ENCODE data around the gene RMP24.

RMP24 gene

GRCh38 chr18:35983147-35983546 is 10.7 kb downstream of the RMP24 start:
- Histone ChIP-seq H3K4me3 (ENCODE audit: low read depth in 1 of 5, low read length in 5 of 5) (no peak overlapping the region), H3K9me3 (ENCODE audit: control insufficient read depth in 5 of 5, low read length in 5 of 5) (no peaks in the 10 kb centered on the region), H3K36me3 (ENCODE audit: control insufficient read depth in 5 of 5, insufficient read depth in 5 of 5, low read length in 5 of 5) (peaks cover 19 to 38% (median 28%) of the 10 kb centered on the region in 5 donors), H3K9ac (ENCODE audit: low read length in 5 of 5) (no peak overlapping the region), H3K27me3 (ENCODE audit: control insufficient read depth in 5 of 5, insufficient read depth in 4 of 5, low read length in 5 of 5) (no peaks in the 10 kb centered on the region), H3K4me1 (ENCODE audit: control insufficient read depth in 5 of 5, insufficient read depth in 5 of 5, low read length in 5 of 5) (no peaks in the 10 kb centered on the region), H3K27ac (ENCODE audit: low read depth, low read length) (no peak overlapping the region)

GRCh38 chr18:35983818-35984217 is 11.3 kb downstream of the RMP24 start:
- no peak overlapping the region for H3K27ac ChIP-seq (ENCODE audit: low read depth, low read length)
- no peak overlapping the region for H3K9ac ChIP-seq (ENCODE audit: low read length in 5 of 5)
- no peaks in the 10 kb centered on the region for H3K4me1 ChIP-seq (ENCODE audit: control insufficient read depth in 5 of 5, insufficient read depth in 5 of 5, low read length in 5 of 5)
- H3K9me3 ChIP-seq (ENCODE audit: control insufficient read depth in 5 of 5, low read length in 5 of 5), result no peaks in the 10 kb centered on the region
- H3K36me3 ChIP-seq (ENCODE audit: control insufficient read depth in 5 of 5, insufficient read depth in 5 of 5, low read length in 5 of 5), result peaks cover 17 to 34% (median 28%) of the 10 kb centered on the region in 5 donors
- no peaks in the 10 kb centered on the region for H3K27me3 ChIP-seq (ENCODE audit: control insufficient read depth in 5 of 5, insufficient read depth in 4 of 5, low read length in 5 of 5)
- no peak overlapping the region for H3K4me3 ChIP-seq (ENCODE audit: low read depth in 1 of 5, low read length in 5 of 5)

- H3K9me3 ChIP-seq (ENCODE audit: control insufficient read depth in 5 of 5, low read length in 5 of 5), result no peaks in the 10 kb centered on the region
- no peaks in the 10 kb centered on the region for H3K4me1 ChIP-seq (ENCODE audit: control insufficient read depth in 5 of 5, insufficient read depth in 5 of 5, low read length in 5 of 5)
- H3K9ac ChIP-seq (ENCODE audit: low read length in 5 of 5), result no peak overlapping the region
- no peak overlapping the region for H3K27ac ChIP-seq (ENCODE audit: low read depth, low read length)
- no peak overlapping the region for H3K4me3 ChIP-seq (ENCODE audit: low read depth in 1 of 5, low read length in 5 of 5)
- H3K36me3 ChIP-seq (ENCODE audit: control insufficient read depth in 5 of 5, insufficient read depth in 5 of 5, low read length in 5 of 5), result peaks cover 10 to 31% (median 17%) of the 10 kb centered on the region in 5 donors
- H3K27me3 ChIP-seq (ENCODE audit: control insufficient read depth in 5 of 5, insufficient read depth in 4 of 5, low read length in 5 of 5), result no peaks in the 10 kb centered on the region
Observed at GRCh38 chr18:35991696-35992095, 19.2 kb downstream of the RMP24 start.

GRCh38 chr18:35993013-35993412 is 20.5 kb downstream of the RMP24 start:
- H3K4me3 ChIP-seq (ENCODE audit: low read depth in 1 of 5, low read length in 5 of 5), result no peak overlapping the region
- H3K27ac ChIP-seq (ENCODE audit: low read depth, low read length), result no peak overlapping the region
- H3K27me3 ChIP-seq (ENCODE audit: control insufficient read depth in 5 of 5, insufficient read depth in 4 of 5, low read length in 5 of 5), result no peaks in the 10 kb centered on the region
- no peak overlapping the region for H3K9ac ChIP-seq (ENCODE audit: low read length in 5 of 5)
- H3K36me3 ChIP-seq (ENCODE audit: control insufficient read depth in 5 of 5, insufficient read depth in 5 of 5, low read length in 5 of 5), result peaks cover 10 to 27% (median 12%) of the 10 kb centered on the region in 5 donors
- H3K4me1 ChIP-seq (ENCODE audit: control insufficient read depth in 5 of 5, insufficient read depth in 5 of 5, low read length in 5 of 5), result no peaks in the 10 kb centered on the region
- no peaks in the 10 kb centered on the region for H3K9me3 ChIP-seq (ENCODE audit: control insufficient read depth in 5 of 5, low read length in 5 of 5)

GRCh38 chr18:35998967-35999366 is 26.5 kb downstream of the RMP24 start:
- H3K27ac ChIP-seq (ENCODE audit: low read depth, low read length), result no peak overlapping the region
- H3K4me1 ChIP-seq (ENCODE audit: control insufficient read depth in 5 of 5, insufficient read depth in 5 of 5, low read length in 5 of 5), result no peaks in the 10 kb centered on the region
- no peak overlapping the region for H3K9ac ChIP-seq (ENCODE audit: low read length in 5 of 5)
- no peak overlapping the region for H3K4me3 ChIP-seq (ENCODE audit: low read depth in 1 of 5, low read length in 5 of 5)
- H3K27me3 ChIP-seq (ENCODE audit: control insufficient read depth in 5 of 5, insufficient read depth in 4 of 5, low read length in 5 of 5), result no peaks in the 10 kb centered on the region
- H3K36me3 ChIP-seq (ENCODE audit: control insufficient read depth in 5 of 5, insufficient read depth in 5 of 5, low read length in 5 of 5), result peaks cover 0 to 3% (median 0%) of the 10 kb centered on the region in 5 donors
- no peaks in the 10 kb centered on the region for H3K9me3 ChIP-seq (ENCODE audit: control insufficient read depth in 5 of 5, low read length in 5 of 5)

GRCh38 chr18:35999925-36000324 is 27.4 kb downstream of the RMP24 start:
- Histone ChIP-seq H3K4me1 (ENCODE audit: control insufficient read depth in 5 of 5, insufficient read depth in 5 of 5, low read length in 5 of 5) (no peaks in the 10 kb centered on the region), H3K36me3 (ENCODE audit: control insufficient read depth in 5 of 5, insufficient read depth in 5 of 5, low read length in 5 of 5) (peaks cover 0 to 3% (median 0%) of the 10 kb centered on the region in 5 donors), H3K9ac (ENCODE audit: low read length in 5 of 5) (no peak overlapping the region), H3K4me3 (ENCODE audit: low read depth in 1 of 5, low read length in 5 of 5) (no peak overlapping the region), H3K27ac (ENCODE audit: low read depth, low read length) (no peak overlapping the region), H3K27me3 (ENCODE audit: control insufficient read depth in 5 of 5, insufficient read depth in 4 of 5, low read length in 5 of 5) (no peaks in the 10 kb centered on the region), H3K9me3 (ENCODE audit: control insufficient read depth in 5 of 5, low read length in 5 of 5) (no peaks in the 10 kb centered on the region)

- no peaks in the 10 kb centered on the region for H3K9me3 ChIP-seq (ENCODE audit: control insufficient read depth in 5 of 5, low read length in 5 of 5)
- H3K9ac ChIP-seq (ENCODE audit: low read length in 5 of 5), result no peak overlapping the region
- no peaks in the 10 kb centered on the region for H3K27me3 ChIP-seq (ENCODE audit: control insufficient read depth in 5 of 5, insufficient read depth in 4 of 5, low read length in 5 of 5)
- no peak overlapping the region for H3K4me3 ChIP-seq (ENCODE audit: low read depth in 1 of 5, low read length in 5 of 5)
- no peaks in the 10 kb centered on the region for H3K4me1 ChIP-seq (ENCODE audit: control insufficient read depth in 5 of 5, insufficient read depth in 5 of 5, low read length in 5 of 5)
- H3K27ac ChIP-seq (ENCODE audit: low read depth, low read length), result no peak overlapping the region
- H3K36me3 ChIP-seq (ENCODE audit: control insufficient read depth in 5 of 5, insufficient read depth in 5 of 5, low read length in 5 of 5), result no peaks in the 10 kb centered on the region
Observed at GRCh38 chr18:36006997-36007396, 34.5 kb downstream of the RMP24 start.

GRCh38 chr18:36009214-36009613 is 36.7 kb downstream of the RMP24 start:
- no peak overlapping the region for H3K4me3 ChIP-seq (ENCODE audit: low read depth in 1 of 5, low read length in 5 of 5)
- H3K27me3 ChIP-seq (ENCODE audit: control insufficient read depth in 5 of 5, insufficient read depth in 4 of 5, low read length in 5 of 5), result no peaks in the 10 kb centered on the region
- no peak overlapping the region for H3K27ac ChIP-seq (ENCODE audit: low read depth, low read length)
- H3K9ac ChIP-seq (ENCODE audit: low read length in 5 of 5), result no peak overlapping the region
- no peaks in the 10 kb centered on the region for H3K36me3 ChIP-seq (ENCODE audit: control insufficient read depth in 5 of 5, insufficient read depth in 5 of 5, low read length in 5 of 5)
- H3K4me1 ChIP-seq (ENCODE audit: control insufficient read depth in 5 of 5, insufficient read depth in 5 of 5, low read length in 5 of 5), result no peaks in the 10 kb centered on the region
- no peaks in the 10 kb centered on the region for H3K9me3 ChIP-seq (ENCODE audit: control insufficient read depth in 5 of 5, low read length in 5 of 5)

- no peak overlapping the region for H3K27ac ChIP-seq (ENCODE audit: low read depth, low read length)
- H3K9ac ChIP-seq (ENCODE audit: low read length in 5 of 5), result no peak overlapping the region
- H3K9me3 ChIP-seq (ENCODE audit: control insufficient read depth in 5 of 5, low read length in 5 of 5), result no peaks in the 10 kb centered on the region
- H3K4me1 ChIP-seq (ENCODE audit: control insufficient read depth in 5 of 5, insufficient read depth in 5 of 5, low read length in 5 of 5), result peaks cover 0 to 3% (median 0%) of the 10 kb centered on the region in 5 donors
- no peaks in the 10 kb centered on the region for H3K27me3 ChIP-seq (ENCODE audit: control insufficient read depth in 5 of 5, insufficient read depth in 4 of 5, low read length in 5 of 5)
- no peaks in the 10 kb centered on the region for H3K36me3 ChIP-seq (ENCODE audit: control insufficient read depth in 5 of 5, insufficient read depth in 5 of 5, low read length in 5 of 5)
- H3K4me3 ChIP-seq (ENCODE audit: low read depth in 1 of 5, low read length in 5 of 5), result no peak overlapping the region
Observed at GRCh38 chr18:36012891-36013290, 40.4 kb downstream of the RMP24 start.

- H3K9ac ChIP-seq (ENCODE audit: low read length in 5 of 5), result no peak overlapping the region
- no peak overlapping the region for H3K4me3 ChIP-seq (ENCODE audit: low read depth in 1 of 5, low read length in 5 of 5)
- no peaks in the 10 kb centered on the region for H3K27me3 ChIP-seq (ENCODE audit: control insufficient read depth in 5 of 5, insufficient read depth in 4 of 5, low read length in 5 of 5)
- H3K27ac ChIP-seq (ENCODE audit: low read depth, low read length), result no peak overlapping the region
- peaks cover 0 to 4% (median 0%) of the 10 kb centered on the region in 5 donors for H3K4me1 ChIP-seq (ENCODE audit: control insufficient read depth in 5 of 5, insufficient read depth in 5 of 5, low read length in 5 of 5)
- no peaks in the 10 kb centered on the region for H3K36me3 ChIP-seq (ENCODE audit: control insufficient read depth in 5 of 5, insufficient read depth in 5 of 5, low read length in 5 of 5)
- H3K9me3 ChIP-seq (ENCODE audit: control insufficient read depth in 5 of 5, low read length in 5 of 5), result no peaks in the 10 kb centered on the region
Observed at GRCh38 chr18:36015629-36016028, 43.1 kb downstream of the RMP24 start.

GRCh38 chr18:36017232-36017631 is 44.8 kb downstream of the RMP24 start:
- Histone ChIP-seq H3K36me3 (ENCODE audit: control insufficient read depth in 5 of 5, insufficient read depth in 5 of 5, low read length in 5 of 5) (no peaks in the 10 kb centered on the region), H3K4me1 (ENCODE audit: control insufficient read depth in 5 of 5, insufficient read depth in 5 of 5, low read length in 5 of 5) (peaks cover 0 to 4% (median 0%) of the 10 kb centered on the region in 5 donors), H3K9me3 (ENCODE audit: control insufficient read depth in 5 of 5, low read length in 5 of 5) (no peaks in the 10 kb centered on the region), H3K4me3 (ENCODE audit: low read depth in 1 of 5, low read length in 5 of 5) (no peak overlapping the region), H3K27me3 (ENCODE audit: control insufficient read depth in 5 of 5, insufficient read depth in 4 of 5, low read length in 5 of 5) (no peaks in the 10 kb centered on the region), H3K27ac (ENCODE audit: low read depth, low read length) (no peak overlapping the region), H3K9ac (ENCODE audit: low read length in 5 of 5) (no peak overlapping the region)

Data from subcutaneous abdominal adipose tissue (tissue), 5 donors.